ENCODE data around the gene NOX5. TPM values are rescaled to one million over a fixed set of nuclear protein-coding genes. Genes with fewer than 3 reads are reported as not detected.

The NOX5 gene
- total RNA-seq, 1 donor from 2014 or later = 0.06 TPM

GRCh38 chr15:69069996-69070395, 55.5 kb downstream of the NOX5 start:
- DNase-seq (ENCODE audit: low read depth) = no peak
- TF ChIP-seq CTCF (conservative IDR thresholded peaks at IDR 0.05; ENCODE audit: low read depth, low read length) = no peak
- H3K4me3 ChIP-seq (ENCODE audit: low read depth, low read length) = no peak overlapping the region

GRCh38 chr15:69070396-69070795, 55.9 kb downstream of the NOX5 start:
- no peak for DNase-seq (ENCODE audit: low read depth)
- TF ChIP-seq CTCF (conservative IDR thresholded peaks at IDR 0.05; ENCODE audit: low read depth, low read length) = no peak

GRCh38 chr15:69071260-69071659, 56.8 kb downstream of the NOX5 start:
- H3K4me3 ChIP-seq (ENCODE audit: low read depth, low read length) = no peak overlapping the region
- TF ChIP-seq CTCF (conservative IDR thresholded peaks at IDR 0.05; ENCODE audit: low read depth, low read length) = no peak
- no peak for DNase-seq (ENCODE audit: low read depth)

More at GRCh38 chr15:69070396-69070795, 55.9 kb downstream of the NOX5 start:
- no peak overlapping the region for H3K4me3 ChIP-seq (ENCODE audit: low read depth, low read length)

GRCh38 chr15:69072906-69073305, 58.4 kb downstream of the NOX5 start:
- DNase-seq (ENCODE audit: low read depth) = no peak

GRCh38 chr15:69074001-69074842, 59.7 kb downstream of the NOX5 start:
- H3K4me3 ChIP-seq (ENCODE audit: low read depth, low read length) = peak overlapping the region; percentile 66
- no peak for TF ChIP-seq CTCF (conservative IDR thresholded peaks at IDR 0.05; ENCODE audit: low read depth, low read length)
- DNase-seq (ENCODE audit: low read depth) = no peak

More at GRCh38 chr15:69072906-69073305, 58.4 kb downstream of the NOX5 start:
- no peak for TF ChIP-seq CTCF (conservative IDR thresholded peaks at IDR 0.05; ENCODE audit: low read depth, low read length)
- H3K4me3 ChIP-seq (ENCODE audit: low read depth, low read length) = no peak overlapping the region

- H3K4me3 ChIP-seq (ENCODE audit: low read depth, low read length) = peak overlapping the region; percentile 66
- no peak for TF ChIP-seq CTCF (conservative IDR thresholded peaks at IDR 0.05; ENCODE audit: low read depth, low read length)
- DNase-seq (ENCODE audit: low read depth) = no peak
These were observed 60.3 kb downstream of the NOX5 start for GRCh38 chr15:69074843-69075224.

GRCh38 chr15:69075440-69075839, 60.9 kb downstream of the NOX5 start:
- no peak for DNase-seq (ENCODE audit: low read depth)
- peak overlapping the region; percentile 66 for H3K4me3 ChIP-seq (ENCODE audit: low read depth, low read length)
- TF ChIP-seq CTCF (conservative IDR thresholded peaks at IDR 0.05; ENCODE audit: low read depth, low read length) = no peak
